GM18909 (cell line): ENCODE data around the gene UCN2.

Experiments
- ATAC-seq: cut with Tn5 transposase; IDR thresholded peaks from one replicate; pipeline ENCODE4 v1.9.1; 2021; ENCODE audit warnings: mild to moderate bottlenecking; ENCODE audit not compliant: unreplicated experiment, poor library complexity

Gene UCN2, protein sequence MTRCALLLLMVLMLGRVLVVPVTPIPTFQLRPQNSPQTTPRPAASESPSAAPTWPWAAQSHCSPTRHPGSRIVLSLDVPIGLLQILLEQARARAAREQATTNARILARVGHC

GRCh38 chr3:48563382-48563918 lies at the start of gene UCN2:
UCN2 (minus strand) TSS chr3:48563781; CDS start chr3:48563124, 657 bp downstream.
- no peak for ATAC-seq

- ATAC-seq, result no peak
Observed at GRCh38 chr3:48612309-48612708, 48.7 kb upstream of the UCN2 start.

GRCh38 chr3:48609088-48610005 lies 45.8 kb upstream of the UCN2 start, which contains the start of gene UQCRC1:
UQCRC1 (minus strand) TSS chr3:48609646; CDS start chr3:48609620, 26 bp downstream.
- peak; percentile 92 for ATAC-seq

DNA sequence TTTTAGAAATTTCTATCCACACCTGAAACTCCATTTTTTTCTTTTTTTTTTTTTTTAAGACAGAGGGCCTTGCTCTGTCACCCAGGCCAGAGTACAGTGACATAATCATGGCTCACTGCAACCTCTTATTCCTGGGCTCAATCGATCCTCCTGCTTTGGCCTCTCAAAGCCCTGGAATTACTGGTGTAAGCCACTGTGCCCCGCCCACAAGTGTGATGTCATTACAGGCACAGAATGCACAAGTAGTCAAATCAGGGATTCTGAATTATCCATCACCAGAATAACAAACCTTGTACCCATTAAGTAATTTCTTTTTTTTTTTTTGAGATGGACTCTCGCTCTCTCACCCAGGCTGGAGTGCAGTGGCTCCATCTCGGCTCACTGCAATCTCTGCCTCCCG lies 43.9 kb upstream of the UCN2 start:
- ATAC-seq, result no peak

- ATAC-seq, result no peak
Observed at GRCh38 chr3:48601622-48601994, 38.0 kb upstream of the UCN2 start.

- no peak for ATAC-seq
Observed at GRCh38 chr3:48600711-48601621, 37.4 kb upstream of the UCN2 start.

GRCh38 chr3:48599509-48600285 lies 36.1 kb upstream of the UCN2 start:
- no peak for ATAC-seq

GRCh38 chr3:48599077-48599501 lies 35.5 kb upstream of the UCN2 start:
- ATAC-seq, result no peak

GRCh38 chr3:48598323-48599076 lies 34.9 kb upstream of the UCN2 start:
- ATAC-seq, result no peak

DNA sequence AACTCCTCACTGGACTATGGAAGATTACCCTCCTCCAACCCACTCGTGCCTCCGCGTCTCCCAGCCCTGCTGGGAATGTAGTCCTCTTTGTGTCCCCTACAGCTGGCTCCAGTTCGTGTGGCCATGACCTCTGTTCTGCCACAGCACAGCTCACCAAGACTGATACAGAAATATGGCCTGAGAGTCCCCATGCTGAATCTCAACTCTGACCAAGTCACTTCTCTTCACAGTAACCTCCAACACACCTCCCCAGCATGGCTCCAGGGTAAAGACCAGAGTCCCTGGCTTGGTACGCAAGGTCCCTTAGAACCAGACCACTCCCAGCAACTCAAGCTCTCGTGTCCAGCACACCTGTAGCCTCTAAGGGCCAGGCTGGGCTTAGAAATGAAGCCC lies 33.8 kb upstream of the UCN2 start:
- ATAC-seq, result no peak

DNA sequence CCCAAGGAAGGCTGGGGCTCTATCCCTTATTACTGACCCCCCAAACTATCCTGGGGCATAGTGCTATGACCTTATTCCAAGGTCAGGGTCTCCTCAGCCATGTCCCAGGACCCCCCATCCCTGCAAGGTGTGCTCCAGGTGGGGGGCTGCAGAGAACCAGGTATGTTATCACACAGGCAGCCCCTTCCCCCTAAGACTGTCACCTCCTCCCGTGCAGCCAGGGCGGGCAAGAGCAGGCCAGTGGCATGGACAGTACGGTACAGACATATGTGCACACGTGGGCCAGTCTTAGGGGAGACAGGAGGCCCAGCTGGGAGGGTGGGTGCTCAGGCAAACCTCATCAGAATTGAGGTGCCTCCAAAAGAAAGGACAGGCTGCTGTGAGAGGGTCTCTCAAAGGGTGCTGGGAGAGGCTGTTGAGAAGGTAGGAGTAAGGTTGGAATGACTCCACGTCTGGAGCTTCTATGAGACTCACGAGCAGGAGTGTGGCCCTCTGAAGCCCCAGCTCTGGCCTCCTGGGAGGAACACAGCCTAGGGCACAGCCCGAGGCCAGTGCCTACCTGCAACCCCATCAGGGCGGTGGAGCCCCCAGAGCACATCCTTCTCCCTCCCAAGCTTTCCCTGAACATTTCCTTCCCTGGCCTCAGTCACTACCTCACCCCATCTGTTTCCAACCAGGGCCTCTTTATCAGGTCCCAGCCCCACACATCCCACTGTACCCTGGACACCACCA lies 33.3 kb upstream of the UCN2 start:
- no peak for ATAC-seq

- no peak for ATAC-seq
Observed at GRCh38 chr3:48596157-48596556, 32.6 kb upstream of the UCN2 start.

GRCh38 chr3:48595526-48596121 lies 32.0 kb upstream of the UCN2 start:
- ATAC-seq, result no peak

DNA sequence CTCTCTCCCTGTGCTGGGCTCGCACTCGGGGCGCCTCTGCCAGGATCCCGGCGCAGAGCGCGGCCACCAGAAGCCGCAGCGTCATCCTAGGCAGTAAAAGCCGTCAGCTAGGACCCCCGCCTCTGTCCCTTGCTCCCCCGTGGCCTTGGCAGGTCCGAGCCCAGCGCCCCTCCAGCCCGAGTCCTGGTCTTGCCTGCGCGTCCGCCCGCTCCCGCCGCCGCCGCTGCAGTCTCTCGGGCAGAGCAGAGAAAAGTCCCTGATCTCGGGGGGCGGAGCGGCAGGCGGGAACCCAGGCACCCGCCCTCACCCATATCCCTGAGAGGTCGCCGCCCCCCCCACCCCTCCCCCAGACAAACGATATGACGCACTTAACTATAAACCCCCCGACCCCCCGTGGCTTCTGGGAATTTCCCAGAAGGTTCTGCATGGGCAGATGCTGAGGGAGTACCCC lies 31.5 kb upstream of the UCN2 start, which contains the start of gene COL7A1:
Gene COL7A1 (minus strand): TSS at position 255 of the 451 bp plus-strand sequence. CDS start 170 bp downstream, at position 85.
- no peak for ATAC-seq

- ATAC-seq, result no peak
Observed at GRCh38 chr3:48594417-48595049, 31.0 kb upstream of the UCN2 start.

DNA sequence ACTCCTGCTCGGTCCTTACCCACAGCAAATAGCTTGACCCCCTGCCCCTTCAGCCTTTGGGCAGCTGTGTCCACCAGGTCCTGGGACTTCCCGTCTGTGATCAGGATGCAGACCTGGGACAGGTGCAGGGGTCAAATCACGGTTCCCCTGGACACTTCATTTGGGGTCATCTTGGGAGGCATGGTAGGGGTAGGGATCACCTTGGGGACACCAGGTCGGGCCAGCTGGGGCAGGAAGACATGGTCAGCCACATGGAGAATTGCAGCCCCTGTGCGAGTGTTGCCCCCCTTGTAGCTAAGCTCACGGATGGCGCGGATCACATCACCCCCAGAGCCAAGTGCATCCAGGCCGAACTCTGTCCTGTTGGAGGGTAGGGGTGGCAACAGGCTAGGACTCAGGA lies 29.8 kb upstream of the UCN2 start:
- no peak for ATAC-seq

DNA sequence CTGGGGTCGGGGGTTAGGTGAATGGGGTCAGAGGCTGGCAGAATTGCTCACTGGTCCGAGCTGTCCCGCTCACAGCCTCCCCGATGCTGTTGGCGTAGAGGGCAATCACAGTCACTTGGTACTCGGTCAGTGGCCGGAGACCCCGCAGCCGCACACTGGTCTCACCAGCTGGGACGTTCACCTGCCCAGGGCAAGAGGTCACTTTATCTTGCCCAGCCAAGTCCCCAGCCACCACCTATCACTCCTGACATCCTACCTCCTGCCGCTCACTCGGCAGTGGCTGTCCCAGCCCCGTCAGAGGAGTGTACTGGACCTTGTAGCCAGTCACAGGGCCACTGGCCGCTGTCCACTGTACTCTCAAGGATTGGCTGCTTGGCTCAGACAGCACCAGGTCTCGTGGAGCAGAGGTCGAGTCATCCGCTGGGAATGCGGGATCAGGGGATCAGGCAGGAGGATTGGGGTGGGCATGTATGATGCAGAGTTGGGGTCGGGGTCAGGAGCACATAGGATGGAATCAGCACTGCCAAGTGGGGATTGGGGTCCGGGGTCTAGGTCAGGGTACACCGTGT lies 29.0 kb upstream of the UCN2 start:
- no peak for ATAC-seq
